Liver (tissue), 9 donors: ENCODE measurements around the gene LDB3. TPM values are rescaled to one million over a fixed set of nuclear protein-coding genes. Genes with fewer than 3 reads are reported as not detected.

ENCODE experiments used
- DNase-seq: peaks from one replicate; pipeline ENCODE4 v3.0.0-alpha.2; 2017; ENCODE audit warnings: low spot score
- H3K27ac ChIP-seq, 2 donors: one replicate each; pipeline ENCODE4 v1.7.0; 2013; ENCODE audit warnings: inconsistent platforms in 2 of 2, low read length in 2 of 2, control low read depth in 1 of 2, low read depth in 1 of 2, mild to moderate bottlenecking in 1 of 2
- H3K27me3 ChIP-seq, 4 donors: one replicate each; pipeline versions ENCODE4 v1.6.1 to v1.7.0; 2013; ENCODE audit warnings: low read length in 3 of 4, inconsistent platforms in 1 of 4, mild to moderate bottlenecking in 1 of 4, moderate library complexity in 1 of 4; ENCODE audit not compliant: control insufficient read depth in 4 of 4, insufficient read depth in 4 of 4
- H3K36me3 ChIP-seq, 4 donors: one replicate each; pipeline versions ENCODE4 v1.6.1 to v1.7.0; 2013; ENCODE audit warnings: low read length in 3 of 4, mild to moderate bottlenecking in 3 of 4, low read depth in 1 of 4, moderate library complexity in 1 of 4; ENCODE audit not compliant: control insufficient read depth in 4 of 4, insufficient read depth in 3 of 4
- H3K4me1 ChIP-seq, 4 donors: one replicate each; pipeline versions ENCODE4 v1.6.1 to v1.7.0; 2013; ENCODE audit warnings: low read length in 3 of 4, mild to moderate bottlenecking in 3 of 4, moderate library complexity in 1 of 4; ENCODE audit not compliant: control insufficient read depth in 4 of 4, insufficient read depth in 4 of 4
- H3K4me3 ChIP-seq, 3 donors: one replicate each; pipeline versions ENCODE4 v1.6.1 to v1.7.0; 2013; ENCODE audit warnings: low read length in 3 of 3, control low read depth in 1 of 3, low read depth in 1 of 3, mild to moderate bottlenecking in 1 of 3
- H3K9ac ChIP-seq, 2 donors: one replicate each; pipeline ENCODE4 v1.7.0; 2013; ENCODE audit warnings: low read length in 2 of 2, mild to moderate bottlenecking in 2 of 2, moderate library complexity in 2 of 2, control low read depth in 1 of 2, low read depth in 1 of 2
- H3K9me3 ChIP-seq, 4 donors: one replicate each; pipeline versions ENCODE4 v1.6.1 to v1.7.0; 2013; ENCODE audit warnings: low read length in 3 of 4; ENCODE audit not compliant: control insufficient read depth in 4 of 4
- ATF3 ChIP-seq: IDR thresholded peaks from 2 replicates; pipeline ENCODE4 v1.6.1; 2016; ENCODE audit warnings: antibody characterized with exemption
- EGR1 ChIP-seq, 2 donors: IDR thresholded peaks; 2 replicates each; pipeline ENCODE4 v1.6.1; 2016 to 2018; ENCODE audit warnings: antibody characterized with exemption in 2 of 2, low read depth in 2 of 2
- FOXA1 ChIP-seq: IDR thresholded peaks from 2 replicates; pipeline ENCODE4 v1.6.1; 2016; ENCODE audit warnings: antibody characterized with exemption
- FOXA2 ChIP-seq: IDR thresholded peaks from 2 replicates; pipeline ENCODE4 v1.6.1; 2016; ENCODE audit warnings: antibody characterized with exemption
- GABPA ChIP-seq, 2 donors: IDR thresholded peaks in 1 of 2; conservative IDR thresholded peaks in 1 of 2; 2 replicates each; pipeline ENCODE4 v1.6.1; 2016; ENCODE audit warnings: antibody characterized with exemption in 2 of 2, mild to moderate bottlenecking in 1 of 2, moderate library complexity in 1 of 2
- HNF4A ChIP-seq, 2 donors: conservative IDR thresholded peaks; 2 replicates each; pipeline ENCODE4 v1.6.1; 2016; ENCODE audit warnings: antibody characterized with exemption in 2 of 2, mild to moderate bottlenecking in 2 of 2
- HNF4G ChIP-seq: IDR thresholded peaks from 2 replicates; pipeline ENCODE4 v1.6.1; 2016; ENCODE audit warnings: antibody characterized with exemption
- JUND ChIP-seq, 2 donors: IDR thresholded peaks; 2 replicates each; pipeline ENCODE4 v1.6.1; 2016; ENCODE audit warnings: antibody characterized with exemption in 2 of 2
- MAX ChIP-seq: IDR thresholded peaks from 2 replicates; pipeline ENCODE4 v1.6.1; 2016; ENCODE audit warnings: antibody characterized with exemption
- NR2F2 ChIP-seq: IDR thresholded peaks from 2 replicates; pipeline ENCODE4 v1.6.1; 2016; ENCODE audit warnings: antibody characterized with exemption
- RAD21 ChIP-seq, 2 donors: IDR thresholded peaks; 2 replicates each; pipeline ENCODE4 v1.6.1; 2016; ENCODE audit warnings: antibody characterized with exemption in 2 of 2, mild to moderate bottlenecking in 2 of 2
- REST ChIP-seq: IDR thresholded peaks from 2 replicates; pipeline ENCODE4 v1.6.1; 2016; ENCODE audit warnings: antibody characterized with exemption, mild to moderate bottlenecking
- RXRA ChIP-seq, 2 donors: IDR thresholded peaks; 2 replicates each; pipeline ENCODE4 v1.6.1; 2017 to 2018; ENCODE audit warnings: antibody characterized with exemption in 2 of 2, mild to moderate bottlenecking in 1 of 2
- SP1 ChIP-seq: IDR thresholded peaks from 2 replicates; pipeline ENCODE4 v1.6.1; 2018; ENCODE audit warnings: antibody characterized with exemption, mild to moderate bottlenecking
- TAF1 ChIP-seq: conservative IDR thresholded peaks from 2 replicates; pipeline ENCODE4 v1.6.1; 2016; ENCODE audit warnings: antibody characterized with exemption, mild to moderate bottlenecking
- YY1 ChIP-seq: IDR thresholded peaks from 2 replicates; pipeline ENCODE4 v1.6.1; 2016; ENCODE audit warnings: antibody characterized with exemption, mild to moderate bottlenecking
- WGBS: extraction: QIAGEN DNeasy Blood & Tissue Kit; methylation state at CpG from one replicate; pipeline ENCODE4 v1.1.7; 2013; 5-methylcytosine and 5-hydroxymethylcytosine counted together
- polyA plus RNA-seq, 2 donors: library from polyadenylated mRNA; stranded (reverse) in 1 of 2; unstranded in 1 of 2; fragments of 200-250 nt in 1 of 2; fragments of >200 nt in 1 of 2; fragmentation: Nextera tagmentation in 1 of 2; extraction: Ambion mirVana in 1 of 2; gene quantifications; one replicate each; pipeline versions ENCODE4 v1.2.1 to v1.2.3, GENCODE V29; 2013 to 2015
- total RNA-seq, 2 donors: library from RNA; depleted of rRNA; stranded (reverse); fragments of >200 nt; gene quantifications; one replicate each; pipeline ENCODE4 v1.2.3, GENCODE V29; 2014
- TF ChIP-seq, protein P1 (sequence below): fragments of 150-350 bp; IDR thresholded peaks from 2 replicates; pipeline ENCODE4 v1.5.1; 2017; ENCODE audit warnings: improper control_type of control experiment, low read depth, low read length; ENCODE audit not compliant: missing input control
- TF ChIP-seq, protein P2 (sequence below): IDR thresholded peaks from 2 replicates; pipeline ENCODE4 v1.6.1; 2016; ENCODE audit warnings: antibody characterized with exemption
- donor health status: healthy.
- donor health status: healthy.
- donor health status: healthy.
- donor health status: healthy.
- donor health status: healthy.

LDB3 gene
- total and polyA plus RNA-seq, 4 donors: 0.09 to 0.42 (median 0.15) TPM; not detected in 1

- WGBS: 91% methylated on average over 13 of the region's 13 CpGs
- H3K27me3 ChIP-seq: no peaks in the 10 kb centered on the region
- H3K9me3 ChIP-seq: no peaks in the 10 kb centered on the region
- DNase-seq: no peak
- H3K36me3 ChIP-seq: no peaks in the 10 kb centered on the region
- no peak overlapping the region for H3K4me3 ChIP-seq
- no peak overlapping the region for H3K27ac ChIP-seq
- H3K4me1 ChIP-seq: peaks cover 0 to 3% (median 0%) of the 10 kb centered on the region in 4 donors
- TF ChIP-seq EGR1 (IDR thresholded peaks at IDR 0.05; ENCODE audit: low read depth in 2 of 2) (no peak), JUND (IDR thresholded peaks at IDR 0.05) (no peak), ATF3 (no peak), HNF4G (no peak), HNF4A (conservative IDR thresholded peaks at IDR 0.05) (no peak), SP1 (no peak), NR2F2 (no peak), REST (no peak), FOXA1 (no peak), RAD21 (IDR thresholded peaks at IDR 0.05) (no peak), MAX (no peak), TAF1 (no peak), FOXA2 (no peak), GABPA (IDR thresholded peaks at IDR 0.05 in 1 of 2, conservative IDR thresholded peaks at IDR 0.05 in 1 of 2) (no peak), RXRA (IDR thresholded peaks at IDR 0.05) (no peak), YY1 (no peak)
- TF ChIP-seq, protein P1, sequence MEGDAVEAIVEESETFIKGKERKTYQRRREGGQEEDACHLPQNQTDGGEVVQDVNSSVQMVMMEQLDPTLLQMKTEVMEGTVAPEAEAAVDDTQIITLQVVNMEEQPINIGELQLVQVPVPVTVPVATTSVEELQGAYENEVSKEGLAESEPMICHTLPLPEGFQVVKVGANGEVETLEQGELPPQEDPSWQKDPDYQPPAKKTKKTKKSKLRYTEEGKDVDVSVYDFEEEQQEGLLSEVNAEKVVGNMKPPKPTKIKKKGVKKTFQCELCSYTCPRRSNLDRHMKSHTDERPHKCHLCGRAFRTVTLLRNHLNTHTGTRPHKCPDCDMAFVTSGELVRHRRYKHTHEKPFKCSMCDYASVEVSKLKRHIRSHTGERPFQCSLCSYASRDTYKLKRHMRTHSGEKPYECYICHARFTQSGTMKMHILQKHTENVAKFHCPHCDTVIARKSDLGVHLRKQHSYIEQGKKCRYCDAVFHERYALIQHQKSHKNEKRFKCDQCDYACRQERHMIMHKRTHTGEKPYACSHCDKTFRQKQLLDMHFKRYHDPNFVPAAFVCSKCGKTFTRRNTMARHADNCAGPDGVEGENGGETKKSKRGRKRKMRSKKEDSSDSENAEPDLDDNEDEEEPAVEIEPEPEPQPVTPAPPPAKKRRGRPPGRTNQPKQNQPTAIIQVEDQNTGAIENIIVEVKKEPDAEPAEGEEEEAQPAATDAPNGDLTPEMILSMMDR: no peak
- TF ChIP-seq, protein P2, sequence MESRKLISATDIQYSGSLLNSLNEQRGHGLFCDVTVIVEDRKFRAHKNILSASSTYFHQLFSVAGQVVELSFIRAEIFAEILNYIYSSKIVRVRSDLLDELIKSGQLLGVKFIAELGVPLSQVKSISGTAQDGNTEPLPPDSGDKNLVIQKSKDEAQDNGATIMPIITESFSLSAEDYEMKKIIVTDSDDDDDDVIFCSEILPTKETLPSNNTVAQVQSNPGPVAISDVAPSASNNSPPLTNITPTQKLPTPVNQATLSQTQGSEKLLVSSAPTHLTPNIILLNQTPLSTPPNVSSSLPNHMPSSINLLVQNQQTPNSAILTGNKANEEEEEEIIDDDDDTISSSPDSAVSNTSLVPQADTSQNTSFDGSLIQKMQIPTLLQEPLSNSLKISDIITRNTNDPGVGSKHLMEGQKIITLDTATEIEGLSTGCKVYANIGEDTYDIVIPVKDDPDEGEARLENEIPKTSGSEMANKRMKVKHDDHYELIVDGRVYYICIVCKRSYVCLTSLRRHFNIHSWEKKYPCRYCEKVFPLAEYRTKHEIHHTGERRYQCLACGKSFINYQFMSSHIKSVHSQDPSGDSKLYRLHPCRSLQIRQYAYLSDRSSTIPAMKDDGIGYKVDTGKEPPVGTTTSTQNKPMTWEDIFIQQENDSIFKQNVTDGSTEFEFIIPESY: no peak
- H3K9ac ChIP-seq: no peak overlapping the region
Measured at GRCh38 chr10:86647773-86648703, 20.3 kb upstream of the LDB3 start.
